Mucosa of rectum (tissue), 2 donors: Measurements from ENCODE around the gene SYNPO2L.
A peak's percentile ranks its signal among the peaks of the same experiment; 100 is the strongest.
"Not testable (repeated sequence)": the region's sequence is repeated elsewhere in the genome, so short reads cannot be mapped to it uniquely, and the experiment has no call there.

Experiments
- H3K27ac ChIP-seq, 2 donors: one replicate each; pipeline ENCODE4 v1.7.0; 2013; ENCODE audit warnings: inconsistent platforms in 2 of 2, low read depth in 2 of 2, low read length in 2 of 2
- H3K27me3 ChIP-seq, 2 donors: one replicate each; pipeline ENCODE4 v1.7.0; 2013; ENCODE audit warnings: low read length in 2 of 2; ENCODE audit not compliant: control insufficient read depth in 2 of 2, insufficient read depth in 2 of 2
- H3K36me3 ChIP-seq, 2 donors: one replicate each; pipeline ENCODE4 v1.7.0; 2013; ENCODE audit warnings: low read length in 2 of 2; ENCODE audit not compliant: control insufficient read depth in 2 of 2, insufficient read depth in 2 of 2
- H3K4me1 ChIP-seq, 2 donors: one replicate each; pipeline ENCODE4 v1.7.0; 2013; ENCODE audit warnings: low read length in 2 of 2, mild to moderate bottlenecking in 1 of 2; ENCODE audit not compliant: control insufficient read depth in 2 of 2, insufficient read depth in 2 of 2
- H3K4me3 ChIP-seq, 2 donors: one replicate each; pipeline ENCODE4 v1.7.0; 2013; ENCODE audit warnings: low read length in 2 of 2
- H3K9ac ChIP-seq, 2 donors: one replicate each; pipeline ENCODE4 v1.7.0; 2013; ENCODE audit warnings: low read length in 2 of 2, low read depth in 1 of 2, mild to moderate bottlenecking in 1 of 2
- H3K9me3 ChIP-seq, 2 donors: one replicate each; pipeline ENCODE4 v1.7.0; 2013; ENCODE audit warnings: low read length in 2 of 2; ENCODE audit not compliant: control insufficient read depth in 2 of 2
- donor health status: healthy.
- donor health status: Normal muscosa, but diverticular disease.

SYNPO2L gene

GRCh38 chr10:73639286-73639685 lies 16.5 kb downstream of the SYNPO2L start:
- Histone ChIP-seq H3K4me3 (no peak overlapping the region), H3K27ac (no peak overlapping the region), H3K27me3 (no peaks in the 10 kb centered on the region), H3K4me1 (peaks cover 0 to 4% of the 10 kb centered on the region in 2 donors), H3K36me3 (no peaks in the 10 kb centered on the region), H3K9ac (no peak overlapping the region), H3K9me3 (no peaks in the 10 kb centered on the region)

DNA sequence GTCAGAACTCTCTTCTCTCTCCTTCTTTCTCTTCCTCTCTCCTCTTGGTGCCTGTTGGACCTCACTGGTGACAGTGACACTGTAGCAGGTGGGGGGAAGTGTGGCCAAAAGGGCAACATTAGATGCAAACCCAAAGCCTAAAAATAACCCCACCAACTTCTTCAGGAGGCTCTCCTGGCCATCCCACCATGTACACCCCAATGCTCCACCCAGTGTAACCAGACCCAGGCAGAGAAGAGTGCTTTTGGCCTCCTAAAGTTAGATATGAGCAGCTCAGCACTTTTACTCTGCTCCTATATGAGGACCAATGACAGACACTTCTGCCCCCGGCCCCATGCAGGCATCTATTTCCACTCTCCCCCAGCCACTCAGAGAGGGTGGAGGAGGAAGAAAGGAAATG lies 20.0 kb downstream of the SYNPO2L start:
- H3K9me3 ChIP-seq, result no peaks in the 10 kb centered on the region
- H3K36me3 ChIP-seq, result no peaks in the 10 kb centered on the region
- no peak overlapping the region for H3K4me3 ChIP-seq
- no peak overlapping the region for H3K9ac ChIP-seq
- no peak overlapping the region for H3K27ac ChIP-seq
- peaks cover 0 to under 1% of the 10 kb centered on the region in 2 donors for H3K4me1 ChIP-seq
- no peaks in the 10 kb centered on the region for H3K27me3 ChIP-seq

- no peak overlapping the region for H3K4me3 ChIP-seq
- no peak overlapping the region for H3K27ac ChIP-seq
Observed at GRCh38 chr10:73634421-73634820, 21.4 kb downstream of the SYNPO2L start.

GRCh38 chr10:73629165-73629564 lies 26.7 kb downstream of the SYNPO2L start:
- H3K27ac ChIP-seq, result peak overlapping the region in 1 of 2 donors; percentile 21

More at GRCh38 chr10:73634421-73634820, 21.4 kb downstream of the SYNPO2L start:
- Histone ChIP-seq H3K9me3 (no peaks in the 10 kb centered on the region), H3K36me3 (no peaks in the 10 kb centered on the region), H3K27me3 (no peaks in the 10 kb centered on the region), H3K9ac (no peak overlapping the region), H3K4me1 (no peaks in the 10 kb centered on the region)

GRCh38 chr10:73628405-73628804 lies 27.4 kb downstream of the SYNPO2L start:
- peak overlapping the region in 1 of 2 donors; percentile 24 for H3K9ac ChIP-seq
- no peaks in the 10 kb centered on the region for H3K9me3 ChIP-seq
- H3K36me3 ChIP-seq, result no peaks in the 10 kb centered on the region
- H3K27me3 ChIP-seq, result no peaks in the 10 kb centered on the region
- H3K4me1 ChIP-seq, result peaks cover 6 to 19% of the 10 kb centered on the region in 2 donors
- peak overlapping the region; percentile 21 to 42 for H3K27ac ChIP-seq
- no peak overlapping the region for H3K4me3 ChIP-seq

More at GRCh38 chr10:73629165-73629564, 26.7 kb downstream of the SYNPO2L start:
- Histone ChIP-seq H3K9ac (no peak overlapping the region), H3K27me3 (no peaks in the 10 kb centered on the region), H3K36me3 (no peaks in the 10 kb centered on the region), H3K4me3 (no peak overlapping the region), H3K9me3 (no peaks in the 10 kb centered on the region), H3K4me1 (peaks cover 6 to 19% of the 10 kb centered on the region in 2 donors)

DNA sequence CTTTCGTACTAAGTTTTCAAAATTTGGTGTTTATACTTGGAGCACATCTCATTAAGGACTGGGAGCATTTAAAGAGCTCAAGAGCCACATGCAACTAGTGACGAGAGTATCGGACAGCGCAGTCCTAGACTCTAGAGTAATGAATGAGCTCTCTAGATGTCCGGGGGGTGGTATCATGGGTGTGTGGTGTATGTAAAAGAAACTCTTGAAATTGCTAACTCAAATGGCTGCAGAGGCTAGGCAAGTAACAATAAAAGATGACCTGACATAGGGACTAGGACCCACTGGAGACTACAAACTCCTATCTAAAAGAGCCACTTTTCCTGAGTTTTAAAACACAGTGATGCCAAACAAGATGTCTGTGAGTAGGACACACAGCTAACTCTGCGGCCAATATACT lies 28.5 kb downstream of the SYNPO2L start:
- Histone ChIP-seq H3K4me3 (no peak overlapping the region), H3K4me1 (peaks cover 6 to 19% of the 10 kb centered on the region in 2 donors), H3K9ac (no peak overlapping the region), H3K9me3 (no peaks in the 10 kb centered on the region), H3K27me3 (no peaks in the 10 kb centered on the region), H3K36me3 (no peaks in the 10 kb centered on the region), H3K27ac (no peak overlapping the region)

DNA sequence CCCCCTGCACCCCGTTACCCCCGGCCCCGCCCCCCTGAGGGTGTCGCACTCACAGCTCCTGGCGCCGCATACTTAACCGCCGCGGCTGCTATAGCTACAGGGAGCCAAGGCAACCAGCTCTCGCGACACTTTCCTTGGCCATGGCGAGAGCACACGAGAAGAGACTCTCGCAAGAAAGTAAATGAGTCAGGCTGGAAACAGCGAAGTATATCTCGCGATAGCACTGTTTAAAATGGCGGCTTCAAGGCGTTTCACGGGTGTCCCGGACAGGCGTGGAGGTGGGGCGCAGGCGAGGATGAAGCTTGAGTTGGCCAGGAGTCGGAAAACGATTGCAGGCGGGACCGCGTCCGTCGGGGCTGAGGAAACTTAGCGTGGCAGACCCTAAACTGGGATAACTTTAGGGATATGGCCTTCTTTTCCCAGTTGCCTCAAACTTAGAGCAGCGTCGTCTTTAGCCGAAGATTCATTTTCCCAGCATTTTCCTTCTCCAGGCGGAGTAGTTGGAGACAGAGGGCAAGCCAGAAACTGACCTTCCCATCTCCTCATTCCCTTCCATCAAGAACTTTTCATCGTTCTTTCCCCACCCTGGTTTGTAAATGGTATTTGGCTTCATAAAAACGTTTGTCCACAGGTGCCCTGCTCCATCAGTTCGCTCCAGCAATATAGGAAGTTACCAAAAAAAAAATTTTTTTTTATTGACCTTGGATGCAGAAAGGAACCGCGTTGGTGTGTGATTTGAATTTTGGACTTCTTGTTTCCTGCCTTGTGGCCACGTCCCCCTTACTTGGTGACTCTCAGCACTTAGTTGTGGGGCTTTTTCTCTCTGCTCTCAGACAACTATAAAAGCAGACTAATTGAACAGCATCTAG lies 29.7 kb downstream of the SYNPO2L start:
- peaks cover 10 to 22% of the 10 kb centered on the region in 2 donors for H3K4me1 ChIP-seq
- H3K9ac ChIP-seq, result peak overlapping the region; percentile 84 to 93
- H3K9me3 ChIP-seq, result no peaks in the 10 kb centered on the region
- peak overlapping the region; percentile 83 to 98 for H3K4me3 ChIP-seq
- no peaks in the 10 kb centered on the region for H3K36me3 ChIP-seq
- H3K27me3 ChIP-seq, result no peaks in the 10 kb centered on the region
- peak overlapping the region; percentile 80 to 88 for H3K27ac ChIP-seq

DNA sequence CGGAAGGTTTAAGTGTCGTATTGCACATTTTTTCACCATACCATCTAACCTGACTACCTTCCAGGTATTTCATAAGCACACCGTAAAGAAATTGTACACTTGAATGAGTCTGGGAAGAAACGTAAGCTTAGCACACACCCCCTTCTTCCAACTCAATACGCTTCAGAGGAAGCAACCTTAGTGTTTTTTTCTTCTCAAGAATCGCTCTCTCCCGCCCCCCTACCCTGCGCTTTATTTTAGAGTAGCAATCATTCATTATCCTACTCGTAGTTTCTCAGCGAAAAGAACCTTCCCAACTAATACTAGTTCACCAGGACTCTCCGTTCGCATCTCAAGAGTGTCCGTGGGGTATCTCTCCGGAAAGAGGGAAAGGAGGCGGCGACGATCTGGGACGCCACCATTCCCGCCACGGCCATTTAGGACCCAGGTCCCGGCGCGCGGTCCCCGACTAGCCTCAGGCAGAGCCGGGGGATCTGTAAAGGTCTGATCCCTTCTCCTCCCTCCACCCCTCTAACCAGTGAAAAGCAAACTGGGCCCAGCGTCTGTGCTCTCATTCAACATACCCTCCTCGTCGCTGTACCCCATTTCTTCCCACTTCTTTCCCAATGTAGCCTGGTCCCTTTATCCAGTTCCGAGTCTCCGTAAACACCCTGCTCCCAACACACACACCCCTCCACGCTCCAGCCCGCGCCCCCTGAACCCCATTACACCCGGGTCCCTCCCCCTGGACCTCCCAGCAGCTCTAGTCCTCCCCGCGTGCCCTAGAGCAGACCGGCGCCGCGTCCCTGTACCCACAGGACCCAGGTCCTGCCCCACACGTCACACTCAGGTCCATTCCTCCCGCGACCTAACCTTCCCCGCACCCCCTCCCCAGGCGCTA lies 30.6 kb downstream of the SYNPO2L start:
- Histone ChIP-seq H3K4me3 (peak overlapping the region; percentile 83 to 98), H3K4me1 (peaks cover 10 to 22% of the 10 kb centered on the region in 2 donors), H3K9me3 (no peaks in the 10 kb centered on the region), H3K9ac (peak overlapping the region; percentile 72 to 92), H3K27me3 (no peaks in the 10 kb centered on the region), H3K27ac (peak overlapping the region; percentile 77 to 88), H3K36me3 (no peaks in the 10 kb centered on the region)

DNA sequence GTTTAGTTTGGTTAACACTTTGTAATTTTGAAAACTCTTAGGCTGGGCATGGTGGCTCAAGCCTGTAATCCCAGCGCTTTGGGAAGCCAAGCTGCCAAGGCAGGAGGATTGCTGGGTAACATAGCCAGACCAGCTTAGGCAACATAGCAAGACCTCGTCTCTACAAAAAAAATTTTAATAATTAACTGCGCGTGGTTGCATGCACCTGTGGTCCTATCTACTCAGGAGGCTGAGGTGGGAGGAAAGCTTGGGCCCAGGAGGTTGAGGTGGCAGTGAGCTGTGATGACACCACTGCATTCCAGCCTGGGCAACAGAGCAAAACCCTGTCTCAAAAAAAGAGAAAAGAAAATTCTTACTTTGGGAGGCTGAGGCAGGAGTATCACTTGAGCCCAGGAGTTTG lies 32.8 kb downstream of the SYNPO2L start:
- no peak overlapping the region for H3K27ac ChIP-seq
- H3K4me3 ChIP-seq, result no peak overlapping the region
- no peaks in the 10 kb centered on the region for H3K36me3 ChIP-seq
- H3K9ac ChIP-seq, result no peak overlapping the region
- H3K9me3 ChIP-seq, result no peaks in the 10 kb centered on the region
- no peaks in the 10 kb centered on the region for H3K27me3 ChIP-seq
- peaks cover 13 to 17% of the 10 kb centered on the region in 2 donors for H3K4me1 ChIP-seq

- not testable (repeated sequence) for H3K27ac ChIP-seq, H3K4me3 ChIP-seq, H3K9ac ChIP-seq, H3K4me1 ChIP-seq, H3K9me3 ChIP-seq, H3K36me3 ChIP-seq, H3K27me3 ChIP-seq
Observed at GRCh38 chr10:73620974-73621373, 34.9 kb downstream of the SYNPO2L start.
